ENCODE results near the gene CGREF1.
A peak's percentile ranks its signal among the peaks of the same experiment; 100 is the strongest.

Gene CGREF1

DNA sequence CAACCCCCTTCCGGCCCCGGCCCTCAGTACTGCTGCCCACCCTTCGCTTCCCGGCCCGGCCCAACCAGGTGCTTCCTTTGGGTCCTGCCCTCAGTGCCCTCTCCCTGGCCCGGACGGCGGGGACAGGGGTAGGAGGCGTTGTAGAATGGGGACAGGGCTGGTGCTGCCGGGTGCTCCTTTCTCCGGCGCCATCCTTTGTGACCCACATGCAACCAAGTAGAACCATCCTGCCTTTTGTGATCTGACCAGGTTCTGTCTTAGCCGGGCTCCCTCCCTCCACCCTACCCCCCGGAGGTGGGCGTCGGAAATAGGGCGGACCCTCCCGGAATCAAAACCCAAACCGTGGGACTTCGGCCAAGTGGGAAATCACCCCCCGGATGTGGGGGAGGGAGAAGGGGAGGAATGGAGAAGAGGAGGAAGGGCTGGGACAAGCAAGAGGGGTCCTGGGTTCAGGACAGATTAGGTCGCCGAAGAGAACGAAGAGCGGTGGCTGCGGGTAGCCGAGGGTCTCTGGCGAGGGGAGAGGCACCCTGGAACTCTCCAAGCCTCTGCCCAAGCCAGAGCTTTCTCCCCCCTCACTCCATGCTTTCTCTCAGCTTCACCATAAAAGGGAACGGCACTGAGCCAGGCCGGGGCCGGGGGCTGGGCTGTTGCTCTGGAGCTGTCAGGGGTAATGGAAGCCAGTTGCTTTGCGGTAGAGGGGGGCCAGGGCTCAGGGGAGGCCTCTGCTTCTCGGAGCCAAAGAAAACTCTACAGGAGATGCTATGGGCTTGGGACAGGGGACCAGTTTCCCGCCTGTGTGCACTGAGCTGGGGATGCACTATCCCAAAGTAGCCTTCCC, 46.7 kb downstream of the CGREF1 start:
- no peak for DNase-seq

DNA sequence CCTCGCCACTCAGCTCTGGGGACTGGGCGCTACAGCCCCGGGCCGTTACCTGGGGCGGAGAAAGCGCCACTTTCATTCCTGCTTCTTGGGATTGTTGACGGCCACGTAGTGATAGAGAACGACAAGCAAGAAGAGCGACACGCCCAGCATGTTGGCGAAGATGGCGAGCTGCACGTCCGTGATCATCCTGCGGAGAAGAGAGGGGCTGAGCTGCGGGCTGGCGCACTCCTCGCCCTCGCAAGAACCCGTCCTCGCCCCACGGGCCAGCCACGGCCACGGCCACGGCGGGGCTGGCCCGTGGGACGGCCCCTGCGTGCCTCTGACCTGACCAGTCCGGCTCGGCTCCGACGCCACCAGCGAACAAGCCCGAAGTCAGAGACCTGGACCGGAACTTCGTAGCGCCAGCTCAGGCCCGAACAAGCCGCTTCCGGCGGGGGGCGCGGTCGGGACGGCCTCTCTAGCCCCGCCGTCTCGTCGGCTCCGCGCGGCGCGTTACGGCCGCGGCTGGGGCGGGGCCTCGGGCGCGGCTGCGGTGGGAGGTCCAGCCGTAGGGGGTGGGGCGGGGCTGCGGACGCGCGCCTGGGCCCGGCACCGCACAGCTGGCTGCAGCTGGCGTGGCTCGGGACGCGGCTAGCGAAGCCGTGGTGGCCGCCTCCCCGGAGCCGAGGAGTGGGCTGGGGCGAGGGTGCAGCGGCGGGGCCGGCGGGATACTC, 47.5 kb downstream of the CGREF1 start, which contains the start of gene OST4:
Gene OST4, minus strand, starts transcription at position 378 of the 713 bp plus-strand sequence.
- peak; percentile 54 for DNase-seq

DNA sequence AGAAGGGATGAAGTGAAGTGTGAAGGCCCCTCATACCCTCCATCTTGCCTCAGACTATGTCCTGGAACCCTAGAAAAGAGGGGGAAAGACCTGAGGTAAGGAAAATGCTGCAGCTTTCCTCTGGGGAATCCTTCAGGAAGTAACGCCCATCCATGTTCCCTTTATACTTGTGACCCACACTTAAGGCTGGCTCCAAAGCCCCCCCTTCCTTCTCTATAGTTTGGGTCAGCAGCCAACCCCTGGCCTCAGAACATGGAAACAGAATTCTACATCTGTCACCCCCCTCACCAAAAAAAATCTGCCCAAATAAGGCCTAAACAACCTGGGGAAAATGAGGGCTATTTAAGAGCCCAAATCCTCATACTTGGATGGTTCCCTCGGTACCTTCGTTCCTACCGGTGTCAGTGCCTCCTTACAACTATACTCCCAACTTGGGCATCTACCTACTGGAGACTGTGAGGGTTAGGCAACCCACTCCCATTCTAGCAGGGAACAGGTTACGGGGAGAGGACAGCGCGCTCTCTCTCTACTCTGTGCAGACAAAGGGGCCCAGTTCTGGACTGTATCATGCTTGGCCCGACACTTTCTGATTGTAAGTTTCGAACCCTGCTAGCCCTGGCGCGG, 48.2 kb downstream of the CGREF1 start:
- no peak for DNase-seq

DNA sequence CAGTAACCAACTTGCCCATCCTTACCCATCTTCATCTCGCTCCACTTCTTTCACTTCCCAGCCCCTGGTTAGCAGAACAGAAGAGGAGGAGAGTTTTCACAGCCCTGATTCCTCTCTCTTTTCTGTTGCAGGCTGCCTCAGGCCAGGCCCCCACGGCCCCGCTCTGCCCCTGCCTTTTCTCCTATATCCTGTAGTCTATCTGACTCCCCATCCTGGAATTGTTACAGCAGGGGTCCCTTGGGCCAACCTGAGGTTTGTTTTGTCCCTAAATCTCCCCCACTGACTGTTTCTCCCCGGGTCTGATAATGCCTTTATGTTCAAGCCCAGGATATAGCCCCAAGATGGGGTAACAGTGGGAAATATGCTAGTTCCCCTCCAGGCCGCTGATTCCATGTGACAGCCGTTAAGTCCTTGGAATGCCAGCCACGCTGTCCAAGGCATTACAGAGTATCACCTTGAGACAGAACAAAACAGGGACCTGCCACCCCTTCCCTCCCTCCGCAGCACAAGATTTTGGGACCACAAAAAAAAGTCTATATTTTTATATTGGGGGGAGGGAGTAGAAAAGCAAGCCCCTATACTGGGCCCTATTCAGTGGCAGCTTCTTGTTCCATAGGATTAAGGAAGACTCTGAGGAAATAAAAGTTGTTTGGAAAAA, 48.8 kb downstream of the CGREF1 start:
- DNase-seq = no peak

DNA sequence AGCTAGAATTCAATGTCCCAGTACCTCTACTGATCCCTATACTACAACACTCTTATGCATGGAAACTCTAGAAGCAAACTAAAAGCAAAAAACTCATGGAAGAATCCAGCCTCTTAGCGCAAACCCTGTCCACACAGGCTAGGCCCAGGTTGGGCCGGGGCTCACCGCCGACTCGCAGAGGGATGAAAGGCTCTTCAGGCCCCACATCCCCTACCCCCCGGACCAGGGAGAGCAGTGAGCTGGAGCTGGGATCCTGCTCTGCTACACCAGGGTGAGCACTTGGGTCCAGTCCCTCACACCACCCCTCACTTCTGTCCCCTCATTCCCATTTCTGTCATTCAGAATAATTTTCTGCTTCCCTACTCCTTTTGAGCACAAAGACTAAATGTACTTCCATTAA, 49.5 kb downstream of the CGREF1 start:
- no peak for DNase-seq

DNA sequence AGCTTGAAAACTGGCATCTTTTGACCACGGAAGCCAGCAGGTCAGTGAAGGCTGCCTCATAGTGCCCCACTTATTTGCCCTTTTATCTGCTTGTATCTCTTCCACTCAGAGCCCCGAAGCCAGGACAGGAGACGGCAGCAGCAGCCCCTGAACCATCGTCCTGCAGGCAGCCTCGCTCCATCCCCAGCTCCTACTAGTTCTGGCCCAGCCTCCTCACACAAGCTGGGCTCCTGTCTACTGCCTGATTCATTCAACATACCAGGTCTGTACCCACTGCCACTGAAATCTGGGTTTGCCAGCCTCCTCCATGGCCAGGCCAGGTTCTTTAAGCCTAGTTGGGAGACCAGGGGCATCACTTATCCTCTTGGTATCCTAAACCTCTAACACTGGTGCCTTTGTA, 51.5 kb downstream of the CGREF1 start:
- no peak for DNase-seq

DNA sequence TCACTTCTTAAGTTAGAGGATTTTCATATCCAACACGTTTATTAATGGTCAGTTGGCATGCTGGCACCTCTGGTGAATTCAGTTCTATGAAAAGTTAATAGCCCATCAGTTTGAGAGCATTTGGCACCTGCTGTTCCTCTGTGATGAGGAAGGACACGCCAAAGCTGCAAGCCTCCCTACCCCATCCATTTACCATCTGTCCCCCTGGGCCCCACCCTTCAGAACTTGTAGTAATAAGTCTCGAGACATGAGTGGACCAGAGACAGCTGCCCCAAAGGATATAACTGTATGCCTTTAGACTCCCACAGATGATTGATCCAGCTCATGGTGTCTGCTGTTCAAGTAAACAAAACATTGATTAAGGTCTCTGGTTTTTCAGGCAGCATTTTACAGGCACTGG, 53.8 kb downstream of the CGREF1 start:
- no peak for DNase-seq

DNA sequence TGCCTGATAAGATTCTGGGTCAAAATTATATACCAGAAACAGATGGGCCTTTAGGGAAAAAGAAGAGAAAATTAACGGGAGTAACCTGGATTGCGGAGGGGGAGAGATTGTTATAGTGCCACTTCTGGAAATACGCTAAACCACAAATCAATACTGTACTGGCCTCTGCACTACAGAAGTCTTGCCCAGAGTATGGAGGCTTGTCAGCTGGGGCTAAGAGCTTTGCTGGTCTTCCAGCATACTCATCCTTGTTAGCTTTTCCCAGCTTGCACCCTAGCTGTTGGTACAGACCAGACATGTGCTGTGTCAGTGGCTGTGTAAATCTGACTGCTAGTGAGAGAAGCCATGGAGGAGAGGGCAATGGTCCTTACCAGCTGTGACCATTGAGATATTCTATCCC, 58.6 kb downstream of the CGREF1 start:
- no peak for DNase-seq

DNA sequence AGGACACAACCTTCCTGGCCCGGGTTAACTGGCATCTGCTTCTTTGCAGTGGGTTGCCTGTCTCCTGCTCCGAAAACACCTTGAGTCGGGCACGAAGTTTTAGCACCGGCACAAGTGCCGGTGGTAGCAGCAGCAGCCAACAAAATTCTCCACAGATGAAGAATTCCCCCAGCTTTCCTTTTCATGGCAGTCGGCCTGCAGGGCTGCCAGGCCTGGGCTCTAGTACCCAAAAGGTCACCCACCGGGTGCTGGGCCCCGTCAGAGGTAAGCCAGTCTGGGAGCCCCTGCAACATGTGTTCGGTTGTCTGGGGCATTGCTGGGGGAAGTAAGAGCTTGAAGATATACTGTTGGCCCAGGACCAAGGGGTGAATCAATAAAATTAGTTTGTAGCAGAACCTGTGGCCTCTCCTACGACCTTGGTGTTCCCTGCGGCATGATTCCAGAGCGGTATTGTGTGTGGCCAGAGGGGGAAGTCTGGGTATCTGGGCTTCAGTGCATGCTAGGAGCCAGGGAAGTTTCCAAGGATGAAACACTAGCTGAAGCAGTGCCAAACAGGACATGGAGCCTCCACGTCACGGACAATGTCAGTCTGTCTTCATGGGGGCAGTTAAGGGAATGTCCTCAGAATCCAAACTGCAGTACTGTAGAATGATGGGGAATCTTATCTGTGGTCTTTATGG, 59.6 kb downstream of the CGREF1 start:
- DNase-seq = no peak

DNA sequence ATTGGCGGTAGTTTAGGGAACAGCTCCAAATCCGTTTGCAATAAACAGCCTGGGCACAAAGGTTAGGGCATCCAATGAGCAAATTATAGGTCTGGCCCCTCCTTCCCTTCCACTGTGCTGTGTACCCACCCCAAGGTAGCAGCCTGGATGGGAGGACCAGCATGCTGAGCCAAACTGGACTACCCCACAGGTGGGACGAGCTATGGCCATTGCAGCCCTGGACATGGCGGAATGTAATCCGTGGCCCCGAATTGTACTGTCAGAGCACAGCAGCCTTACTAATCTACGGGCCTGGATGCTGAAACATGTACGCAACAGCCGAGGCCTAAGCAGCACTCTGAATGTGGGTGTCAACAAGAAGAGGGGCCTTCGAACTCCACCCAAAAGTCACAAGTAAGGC, 60.7 kb downstream of the CGREF1 start:
- no peak for DNase-seq

DNA sequence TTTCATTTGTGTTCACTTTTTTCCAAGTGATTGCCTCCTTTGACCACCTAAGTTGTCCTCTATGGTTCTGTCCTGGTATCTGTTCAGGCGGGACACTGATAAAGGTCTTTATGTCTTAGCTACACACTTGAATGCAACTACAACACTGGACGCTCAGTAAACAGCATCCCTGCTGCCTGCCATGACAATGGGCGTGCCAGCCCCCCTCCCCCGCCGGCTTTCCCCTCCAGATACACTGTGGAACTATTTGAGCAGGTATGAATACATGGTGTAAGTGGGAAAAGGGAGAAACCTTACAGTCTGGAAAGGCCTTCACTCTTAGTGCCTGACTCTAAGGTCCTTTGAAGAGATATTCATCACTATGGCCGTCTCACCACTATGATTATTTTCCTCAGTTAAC, 61.7 kb downstream of the CGREF1 start:
- no peak for DNase-seq

DNA sequence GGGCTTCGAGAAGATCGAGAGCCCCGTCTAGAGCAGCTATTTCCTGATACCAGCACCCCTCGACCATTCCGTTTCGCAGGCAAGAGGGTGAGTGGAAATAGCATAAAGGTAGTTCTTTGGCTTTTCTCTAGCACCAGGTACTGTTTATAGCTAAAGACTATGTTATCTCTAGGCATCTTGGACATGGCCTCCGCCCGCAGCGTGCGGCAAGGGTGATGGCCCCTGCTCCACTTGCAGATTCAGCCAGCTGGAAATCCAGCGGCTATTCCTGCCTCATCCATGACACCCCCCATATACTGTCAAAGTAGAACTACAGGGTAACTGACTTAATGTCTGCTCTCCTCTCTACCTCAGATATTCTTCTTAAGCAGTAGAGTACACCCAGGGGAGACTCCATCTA, 64.2 kb downstream of the CGREF1 start:
- no peak for DNase-seq

DNA sequence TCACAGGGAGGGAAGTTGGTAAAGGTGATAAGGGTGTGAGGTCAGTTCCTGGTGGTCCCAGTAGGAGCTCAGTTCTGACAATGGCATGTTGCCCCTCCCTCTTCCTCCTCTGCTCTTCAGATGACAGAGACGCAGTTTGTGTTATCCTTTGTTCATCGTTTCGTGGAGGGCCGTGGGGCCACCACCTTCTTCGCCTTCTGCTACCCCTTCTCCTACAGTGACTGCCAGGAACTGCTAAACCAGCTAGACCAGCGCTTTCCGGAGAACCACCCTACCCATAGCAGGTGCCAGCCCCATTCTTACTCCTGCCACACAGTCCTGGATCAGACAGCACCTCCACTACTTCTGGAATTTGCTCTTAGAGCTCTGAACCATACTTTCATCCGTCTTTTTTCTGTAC, 65.2 kb downstream of the CGREF1 start:
- DNase-seq = no peak

DNA sequence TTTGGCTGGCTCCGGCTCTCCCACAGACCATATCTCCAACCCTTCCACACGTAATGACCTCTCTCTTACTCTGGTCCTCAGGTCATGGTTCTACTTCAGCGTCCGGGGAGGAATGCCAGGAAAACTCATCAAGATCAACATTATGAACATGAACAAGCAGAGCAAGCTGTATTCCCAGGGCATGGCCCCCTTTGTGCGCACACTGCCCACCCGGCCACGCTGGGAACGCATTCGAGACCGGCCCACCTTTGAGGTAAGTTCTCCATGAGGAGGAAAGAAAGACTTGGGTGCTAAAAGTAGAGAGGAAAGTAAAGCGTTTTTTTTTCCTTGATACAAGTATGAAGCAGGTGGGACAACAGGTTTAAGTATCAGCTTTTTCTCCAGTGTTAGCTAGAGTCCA, 65.6 kb downstream of the CGREF1 start:
- no peak for DNase-seq

DNA sequence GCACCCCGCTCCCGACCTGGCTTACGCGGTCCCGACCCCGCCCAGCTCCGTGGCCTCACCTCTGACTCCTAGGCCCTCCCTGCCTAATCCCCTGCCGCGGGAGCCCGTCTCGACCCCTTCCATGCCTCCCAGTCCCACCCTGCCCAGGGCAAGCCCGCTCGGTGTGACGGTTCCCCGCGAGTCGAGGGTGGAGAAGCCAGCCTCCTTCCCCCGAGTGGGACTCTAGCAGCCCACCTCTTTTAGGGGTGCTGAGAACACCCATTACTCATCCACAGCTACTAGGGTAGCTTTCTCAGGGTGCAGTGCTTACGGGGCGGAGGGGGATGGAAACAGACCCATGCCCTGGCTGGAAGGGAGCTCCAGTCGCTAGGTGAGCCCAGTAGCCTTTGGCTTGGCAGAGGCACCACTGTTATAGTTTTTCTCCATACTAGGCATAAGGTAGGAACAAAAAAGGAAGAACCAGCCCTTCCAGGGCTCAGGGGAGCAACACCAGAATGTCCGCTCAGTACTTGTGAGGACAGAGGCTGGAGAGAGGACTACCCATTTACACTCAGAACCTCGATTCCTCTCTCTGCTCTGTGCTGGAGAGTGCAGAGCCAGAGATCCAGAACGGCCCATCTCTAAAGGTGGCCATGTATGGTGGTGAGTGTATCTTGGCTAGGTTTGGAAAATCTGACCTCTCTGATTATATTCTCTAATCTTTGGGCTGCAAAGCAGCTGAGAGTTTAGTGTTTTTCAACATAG, 66.9 kb downstream of the CGREF1 start:
- DNase-seq = no peak

DNA sequence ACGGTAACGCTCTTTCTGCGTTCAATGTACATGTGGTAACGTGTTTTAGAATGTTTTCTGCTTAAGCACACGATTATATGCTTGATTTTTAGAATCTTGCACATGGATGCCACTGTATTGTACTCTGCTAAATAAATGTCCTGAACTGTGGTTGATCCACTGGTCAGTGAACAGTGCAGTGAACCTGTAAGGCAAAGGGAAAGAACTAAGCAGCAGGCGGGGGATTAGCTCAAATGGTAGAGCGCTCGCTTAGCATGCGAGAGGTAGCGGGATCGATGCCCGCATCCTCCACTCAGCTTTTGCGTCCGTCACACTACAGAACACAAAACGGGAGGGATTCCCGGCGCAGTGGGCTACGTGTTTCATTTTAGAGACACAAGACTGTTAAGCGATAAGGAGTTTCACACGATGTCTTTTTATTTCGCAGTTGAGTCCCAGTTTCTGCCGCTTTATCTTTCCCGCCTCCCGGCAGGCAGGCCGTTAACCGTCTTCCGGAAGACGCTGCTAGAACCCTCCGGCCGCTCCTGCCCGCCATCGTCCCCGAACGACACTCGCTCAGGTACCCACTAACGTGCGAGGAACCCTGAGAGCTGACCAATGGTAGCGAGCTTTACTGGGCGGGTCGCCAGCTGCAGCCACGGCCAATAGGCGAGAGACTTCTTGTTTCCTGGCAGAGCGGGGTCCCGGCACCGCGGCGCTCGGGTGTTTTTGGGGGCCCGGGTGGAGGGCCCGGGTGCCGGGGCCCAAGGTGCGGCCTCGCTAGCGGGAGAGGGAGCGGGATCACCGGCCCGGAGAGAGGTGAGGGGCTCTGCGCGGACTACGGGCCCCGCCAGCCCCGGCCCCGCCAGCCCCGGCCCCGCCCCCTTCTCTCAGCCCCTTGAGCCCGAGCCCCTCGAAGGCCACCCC, 67.7 kb downstream of the CGREF1 start, which contains the start of gene AGBL5:
Gene AGBL5, plus strand, starts transcription at position 673 of the 906 bp plus-strand sequence. CDS start 1,291 bp downstream, outside the sequence.
- peak; percentile 91 for DNase-seq

Data from NCI-H748 treated with DMSO at 0.1 percent for 48 hours (cell line).